A549 (cell line): ENCODE measurements around the gene MFN2.

ENCODE experiments used
- CEBPB ChIP-seq, 2 experiments: fragments of >200 bp in 1 of 2; sonication (Bioruptor Twin) in 1 of 2; formaldehyde crosslinking in 1 of 2; IDR thresholded peaks; 2 replicates each; pipeline ENCODE4 v1.6.1; 2012 to 2016
- HOXB5 ChIP-seq: fragments of 250-450 bp; sonication (Bioruptor Pico); IDR thresholded peaks from 2 replicates; pipeline ENCODE4 v1.5.0; 2020; ENCODE audit warnings: mild to moderate bottlenecking, moderate library complexity
- TF ChIP-seq, protein P1 (sequence below): fragments of >200 bp; sonication (Bioruptor Twin); formaldehyde crosslinking; IDR thresholded peaks from 3 replicates; pipeline ENCODE4 v1.5.1; 2016

DNA sequence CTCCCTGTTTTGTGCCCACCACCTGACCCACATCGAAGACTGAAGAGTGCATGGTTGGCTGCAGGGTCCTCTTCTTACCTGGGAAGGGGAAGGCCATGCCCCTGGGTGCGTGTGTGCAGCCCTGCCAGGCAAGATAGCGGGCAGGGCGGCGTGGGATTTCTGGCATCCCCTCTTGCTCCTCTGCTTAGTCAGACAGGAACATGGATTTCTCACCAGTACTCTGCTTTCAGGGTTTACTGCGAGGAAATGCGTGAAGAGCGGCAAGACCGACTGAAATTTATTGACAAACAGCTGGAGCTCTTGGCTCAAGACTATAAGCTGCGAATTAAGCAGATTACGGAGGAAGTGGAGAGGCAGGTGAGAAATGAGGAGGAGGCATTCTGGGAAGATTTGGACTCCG, 23.5 kb downstream of the MFN2 start:
- no peak for TF ChIP-seq CEBPB (IDR thresholded peaks at IDR 0.05)
- no peak for TF ChIP-seq HOXB5 (CRISPR knock-in tag)
- TF ChIP-seq, protein P1, sequence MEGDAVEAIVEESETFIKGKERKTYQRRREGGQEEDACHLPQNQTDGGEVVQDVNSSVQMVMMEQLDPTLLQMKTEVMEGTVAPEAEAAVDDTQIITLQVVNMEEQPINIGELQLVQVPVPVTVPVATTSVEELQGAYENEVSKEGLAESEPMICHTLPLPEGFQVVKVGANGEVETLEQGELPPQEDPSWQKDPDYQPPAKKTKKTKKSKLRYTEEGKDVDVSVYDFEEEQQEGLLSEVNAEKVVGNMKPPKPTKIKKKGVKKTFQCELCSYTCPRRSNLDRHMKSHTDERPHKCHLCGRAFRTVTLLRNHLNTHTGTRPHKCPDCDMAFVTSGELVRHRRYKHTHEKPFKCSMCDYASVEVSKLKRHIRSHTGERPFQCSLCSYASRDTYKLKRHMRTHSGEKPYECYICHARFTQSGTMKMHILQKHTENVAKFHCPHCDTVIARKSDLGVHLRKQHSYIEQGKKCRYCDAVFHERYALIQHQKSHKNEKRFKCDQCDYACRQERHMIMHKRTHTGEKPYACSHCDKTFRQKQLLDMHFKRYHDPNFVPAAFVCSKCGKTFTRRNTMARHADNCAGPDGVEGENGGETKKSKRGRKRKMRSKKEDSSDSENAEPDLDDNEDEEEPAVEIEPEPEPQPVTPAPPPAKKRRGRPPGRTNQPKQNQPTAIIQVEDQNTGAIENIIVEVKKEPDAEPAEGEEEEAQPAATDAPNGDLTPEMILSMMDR: no peak
